ENCODE data around the gene KLHL28. TPM values are rescaled to one million over a fixed set of nuclear protein-coding genes. Genes with fewer than 3 reads are reported as not detected.

The KLHL28 gene
- total RNA-seq, 1 donor from 2014 or later = 25.3 TPM

DNA sequence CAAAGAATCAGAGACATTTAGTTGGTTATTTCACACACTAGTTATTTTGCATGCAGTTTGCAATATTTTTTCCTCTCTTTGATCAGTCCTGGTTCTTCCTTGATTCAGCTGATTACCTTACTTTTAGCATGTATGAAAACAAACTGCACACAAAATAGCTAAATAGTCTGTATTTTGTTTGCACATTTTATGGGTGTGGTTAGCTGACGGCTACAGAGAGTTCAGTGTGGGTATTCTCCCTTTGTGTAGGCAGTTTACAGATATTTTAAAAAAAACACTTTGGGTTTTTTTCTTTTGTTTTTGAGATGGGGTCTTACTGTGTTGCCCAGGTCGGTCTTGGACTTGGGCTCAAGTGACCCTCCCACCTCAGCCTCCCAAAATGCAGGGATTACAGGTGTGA lies 28.8 kb upstream of the KLHL28 start:
- H3K27ac Mint-ChIP-seq = no peak overlapping the region
- POLR2A ChIA-PET = interaction anchor here (0.6 kb wide), 1 partner anchor 142 kb away, joined by 13 read pairs; no protein-coding TSS in a partner anchor
- H3K9me3 Mint-ChIP-seq = peaks cover 11% of the 10 kb centered on the region
- H3K36me3 Mint-ChIP-seq (ENCODE audit: low read depth) = peaks cover 16% of the 10 kb centered on the region
- CTCF ChIA-PET = no interaction called here
- H3K27me3 Mint-ChIP-seq = no peaks in the 10 kb centered on the region
- intact Hi-C loops (cut with micrococcal nuclease) = no loop called here
- peaks cover 14% of the 10 kb centered on the region for H3K4me1 Mint-ChIP-seq
- TF ChIP-seq, protein P1, sequence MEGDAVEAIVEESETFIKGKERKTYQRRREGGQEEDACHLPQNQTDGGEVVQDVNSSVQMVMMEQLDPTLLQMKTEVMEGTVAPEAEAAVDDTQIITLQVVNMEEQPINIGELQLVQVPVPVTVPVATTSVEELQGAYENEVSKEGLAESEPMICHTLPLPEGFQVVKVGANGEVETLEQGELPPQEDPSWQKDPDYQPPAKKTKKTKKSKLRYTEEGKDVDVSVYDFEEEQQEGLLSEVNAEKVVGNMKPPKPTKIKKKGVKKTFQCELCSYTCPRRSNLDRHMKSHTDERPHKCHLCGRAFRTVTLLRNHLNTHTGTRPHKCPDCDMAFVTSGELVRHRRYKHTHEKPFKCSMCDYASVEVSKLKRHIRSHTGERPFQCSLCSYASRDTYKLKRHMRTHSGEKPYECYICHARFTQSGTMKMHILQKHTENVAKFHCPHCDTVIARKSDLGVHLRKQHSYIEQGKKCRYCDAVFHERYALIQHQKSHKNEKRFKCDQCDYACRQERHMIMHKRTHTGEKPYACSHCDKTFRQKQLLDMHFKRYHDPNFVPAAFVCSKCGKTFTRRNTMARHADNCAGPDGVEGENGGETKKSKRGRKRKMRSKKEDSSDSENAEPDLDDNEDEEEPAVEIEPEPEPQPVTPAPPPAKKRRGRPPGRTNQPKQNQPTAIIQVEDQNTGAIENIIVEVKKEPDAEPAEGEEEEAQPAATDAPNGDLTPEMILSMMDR (IDR thresholded peaks at IDR 0.05) = no peak
- no peak for ATAC-seq (ENCODE audit: low read depth)
- H3K4me3 Mint-ChIP-seq = no peak overlapping the region
- DNase-seq = no peak

DNA sequence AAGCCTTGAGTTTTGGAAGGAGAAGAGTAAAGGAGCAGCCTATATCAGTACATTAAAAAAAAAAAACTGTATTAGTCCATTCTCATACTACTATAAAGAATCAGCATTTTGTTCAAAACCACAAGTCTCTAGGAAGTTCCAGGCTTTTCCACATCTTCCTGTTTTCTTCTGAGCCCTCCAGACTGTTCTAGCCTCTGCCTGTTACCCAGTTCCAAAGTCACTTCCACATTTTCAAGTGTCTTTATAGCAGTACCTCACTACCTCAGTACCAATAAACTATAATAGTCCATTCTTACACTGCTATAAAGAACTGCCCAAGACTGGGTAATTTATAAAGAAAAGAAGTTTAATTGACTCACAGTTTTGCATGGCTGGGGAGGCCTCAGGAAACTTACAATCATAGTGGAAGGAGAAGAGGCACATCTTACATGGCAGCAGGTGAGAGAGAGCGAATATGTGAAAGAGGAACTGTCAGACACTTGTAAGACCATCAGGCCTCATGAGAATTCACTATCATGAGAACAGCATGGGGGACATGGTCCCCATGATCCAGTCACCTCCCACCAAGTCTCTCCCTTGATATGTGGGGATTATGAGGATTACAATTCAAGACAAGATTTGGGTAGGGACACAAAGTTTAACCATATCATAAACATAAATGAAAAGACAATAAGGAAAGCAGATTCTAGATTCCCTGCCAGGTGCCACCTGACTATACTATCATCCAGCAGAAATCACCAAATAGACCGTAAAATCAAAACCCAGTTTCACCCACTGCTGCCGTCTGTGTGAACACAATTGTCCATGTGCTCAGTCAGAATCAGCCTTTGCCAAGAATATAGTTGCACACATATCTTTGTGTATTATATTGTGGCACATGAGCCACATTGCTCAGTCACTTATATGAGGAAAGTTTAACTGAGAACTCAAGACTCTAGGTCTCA lies 28.0 kb upstream of the KLHL28 start:
- H3K27me3 Mint-ChIP-seq = no peaks in the 10 kb centered on the region
- CTCF ChIA-PET = no interaction called here
- TF ChIP-seq, protein P1 (IDR thresholded peaks at IDR 0.05) = no peak
- DNase-seq (no peak), ATAC-seq (ENCODE audit: low read depth) (no peak)
- H3K36me3 Mint-ChIP-seq (ENCODE audit: low read depth) = peaks cover 16% of the 10 kb centered on the region
- peaks cover 14% of the 10 kb centered on the region for H3K4me1 Mint-ChIP-seq
- POLR2A ChIA-PET = no interaction called here
- intact Hi-C loops (cut with micrococcal nuclease) = no loop called here
- H3K27ac Mint-ChIP-seq = no peak overlapping the region
- no peak overlapping the region for H3K4me3 Mint-ChIP-seq
- H3K9me3 Mint-ChIP-seq = peaks cover 11% of the 10 kb centered on the region

DNA sequence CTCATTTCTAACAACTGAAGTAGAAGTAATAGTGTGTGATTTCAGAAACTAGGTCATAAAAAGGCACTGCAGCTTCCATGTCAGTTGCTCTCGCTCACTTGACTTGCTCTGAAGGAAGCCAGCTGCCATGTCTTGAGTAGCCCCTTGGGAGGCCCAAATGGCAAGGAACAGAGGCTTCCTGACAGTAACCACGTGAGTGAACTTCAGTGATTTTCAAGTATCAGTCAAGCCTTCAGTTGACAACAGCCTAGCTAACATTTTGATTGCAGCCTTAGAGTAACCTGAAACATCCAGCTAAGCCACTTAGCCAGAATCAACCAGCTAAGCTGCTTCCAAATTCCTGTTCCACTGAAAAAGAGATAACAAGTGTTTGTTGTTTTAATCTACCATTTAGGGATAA lies 26.9 kb upstream of the KLHL28 start:
- ATAC-seq (ENCODE audit: low read depth) = no peak
- ChIA-PET CTCF (no interaction called here), POLR2A (no interaction called here)
- H3K36me3 Mint-ChIP-seq (ENCODE audit: low read depth) = peaks cover 16% of the 10 kb centered on the region
- H3K27ac Mint-ChIP-seq = no peak overlapping the region
- intact Hi-C loops (cut with micrococcal nuclease) = no loop called here
- H3K4me3 Mint-ChIP-seq = no peak overlapping the region
- no peaks in the 10 kb centered on the region for H3K27me3 Mint-ChIP-seq
- no peak for DNase-seq
- TF ChIP-seq, protein P1 (IDR thresholded peaks at IDR 0.05) = no peak
- H3K9me3 Mint-ChIP-seq = peaks cover 11% of the 10 kb centered on the region
- H3K4me1 Mint-ChIP-seq = peaks cover 14% of the 10 kb centered on the region

DNA sequence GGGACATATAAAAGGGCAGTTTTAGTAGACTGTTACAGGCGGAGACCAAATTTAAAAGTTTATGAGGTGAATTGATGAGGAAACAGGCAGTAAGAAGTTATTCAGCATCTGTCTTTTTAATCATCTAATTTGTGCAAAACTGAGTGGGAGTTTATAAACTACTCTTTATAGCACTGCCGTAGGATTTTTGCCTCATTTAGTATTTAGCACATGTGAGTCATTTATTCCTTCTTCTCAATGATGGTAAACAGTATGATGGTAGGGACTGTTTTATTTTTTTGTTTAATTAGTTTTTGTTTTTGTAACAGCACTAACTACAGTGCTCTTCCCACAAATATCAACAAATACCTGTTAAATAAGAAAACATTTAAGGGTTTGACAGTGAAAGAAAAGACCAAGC lies 20.8 kb upstream of the KLHL28 start:
- DNase-seq = no peak
- no peak overlapping the region for H3K27ac Mint-ChIP-seq
- TF ChIP-seq, protein P1 (IDR thresholded peaks at IDR 0.05) = no peak
- no peaks in the 10 kb centered on the region for H3K27me3 Mint-ChIP-seq
- intact Hi-C loops (cut with micrococcal nuclease) = no loop called here
- H3K4me3 Mint-ChIP-seq = no peak overlapping the region
- CTCF ChIA-PET = no interaction called here
- H3K9me3 Mint-ChIP-seq = no peaks in the 10 kb centered on the region
- peaks cover 2% of the 10 kb centered on the region for H3K4me1 Mint-ChIP-seq
- POLR2A ChIA-PET = no interaction called here
- H3K36me3 Mint-ChIP-seq (ENCODE audit: low read depth) = peaks cover 1% of the 10 kb centered on the region
- ATAC-seq (ENCODE audit: low read depth) = no peak

DNA sequence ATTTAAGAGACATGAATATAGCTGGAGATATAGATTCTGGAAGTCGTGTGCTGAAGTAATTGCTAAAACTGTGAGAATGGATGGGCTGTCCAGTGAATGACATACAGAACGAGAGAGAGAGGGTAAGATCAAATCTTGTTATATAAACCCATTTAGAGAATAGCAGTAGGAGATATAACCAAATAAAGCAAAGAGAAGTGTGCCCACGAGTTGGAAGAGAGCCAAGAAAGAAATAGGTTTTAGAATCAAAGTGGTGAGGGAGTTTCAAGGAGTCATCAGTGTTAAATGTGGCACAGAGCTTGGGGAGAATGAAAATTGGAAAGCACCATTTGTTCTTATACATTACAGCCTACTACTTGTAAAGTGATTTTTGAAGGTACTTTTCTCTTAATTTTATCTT lies 19.5 kb upstream of the KLHL28 start:
- H3K4me1 Mint-ChIP-seq = peaks cover 2% of the 10 kb centered on the region

More for the DNA sequence above, 19.5 kb upstream of the KLHL28 start:
- TF ChIP-seq, protein P1 (IDR thresholded peaks at IDR 0.05) = no peak
- DNase-seq = no peak
- ATAC-seq (ENCODE audit: low read depth) = no peak
- ChIA-PET CTCF (no interaction called here), POLR2A (no interaction called here)
- no peak overlapping the region for H3K27ac Mint-ChIP-seq
- no peaks in the 10 kb centered on the region for H3K36me3 Mint-ChIP-seq (ENCODE audit: low read depth)
- no peaks in the 10 kb centered on the region for H3K9me3 Mint-ChIP-seq
- no peak overlapping the region for H3K4me3 Mint-ChIP-seq
- H3K27me3 Mint-ChIP-seq = no peaks in the 10 kb centered on the region
- intact Hi-C loops (cut with micrococcal nuclease) = no loop called here
